Psoas muscle (tissue), 8 donors: Measurements from ENCODE around the gene STUB1. TPM values are rescaled to one million over a fixed set of nuclear protein-coding genes. Genes with fewer than 3 reads are reported as not detected.

Experiments used
- ATAC-seq, 4 donors: fragments of 200-7000 bp; cut with Tn5 transposase; one replicate each; pipeline ENCODE4 v1.9.1; 2020; ENCODE audit warnings: moderate library complexity in 3 of 4, mild to moderate bottlenecking in 2 of 4
- DNase-seq, 2 donors: peaks; one replicate each; pipeline ENCODE4 v3.0.0-alpha.2; 2020
- H3K27ac ChIP-seq: fragments of 200-600 bp; one replicate; pipeline ENCODE4 v1.8.0; 2022
- H3K27me3 ChIP-seq, 3 donors: fragments of 200-600 bp in 1 of 3; one replicate each; pipeline versions ENCODE4 v1.6.1 to v1.8.0; 2013 to 2022; ENCODE audit warnings: low read length in 2 of 3, mild to moderate bottlenecking in 2 of 3, moderate library complexity in 1 of 3; ENCODE audit not compliant: insufficient read depth in 3 of 3
- H3K36me3 ChIP-seq, 2 donors: fragments of 200-600 bp in 1 of 2; one replicate each; pipeline versions ENCODE4 v1.6.1 to v1.8.0; 2013 to 2022; ENCODE audit warnings: low read depth in 1 of 2, mild to moderate bottlenecking in 1 of 2, moderate library complexity in 1 of 2; ENCODE audit not compliant: insufficient read depth in 1 of 2
- H3K4me1 ChIP-seq: fragments of 200-600 bp; one replicate; pipeline ENCODE4 v1.8.0; 2022
- H3K4me3 ChIP-seq: fragments of 200-600 bp; one replicate; pipeline ENCODE4 v1.8.0; 2022; ENCODE audit warnings: mild to moderate bottlenecking
- H3K9me3 ChIP-seq: fragments of 200-600 bp; one replicate; pipeline ENCODE4 v1.8.0; 2022
- WGBS, 3 donors: extraction: QIAGEN DNeasy Blood & Tissue Kit; methylation state at CpG; one replicate each; pipeline versions ENCODE4 v1.1.6 to v1.1.7; 2013; 5-methylcytosine and 5-hydroxymethylcytosine counted together
- intact Hi-C, 2 donors: fragments of 100-400 bp; cut with DNase I; formaldehyde crosslinking; loops; one replicate each; pipeline versions ENCODE4 v1.11.0 to v1.14.2; 2022
- polyA plus RNA-seq, 3 donors: library from polyadenylated mRNA; stranded (reverse); fragments of 200-250 nt; gene quantifications; one replicate each; pipeline ENCODE4 v1.2.3, GENCODE V29; 2013
- total RNA-seq, 4 donors: library from RNA; stranded (reverse); fragmentation: NEBNext Ultra II Directional in 2 of 4; extraction: Animal tissue kit (Norgen Biotek cat#: 25700) in 2 of 4; gene quantifications; one replicate each; pipeline versions ENCODE4 v1.2.1 to v1.2.4, GENCODE V29; 2021 to 2023
- TF ChIP-seq, protein P1 (sequence below): fragments of 200-600 bp; IDR thresholded peaks from one replicate; pipeline ENCODE4 v1.8.0; 2022; ENCODE audit warnings: antibody characterized with exemption
- donor health status: healthy with polysubstance abuse.
- donor health status: DM: no; HTN: no; CAD: no; lungs with moderate emphysema.
- donor health status: Bipolar disorder and iron deficiency.
- donor health status: healthy.
- donor health status: DM: yes; HTN: yes; CAD: no.
- donor health status: DM: no; HTN: no; CAD: no.
- donor health status: DM: no; HTN: no; CAD: no.
- donor health status: DM: yes; HTN: yes; CAD: no.

The STUB1 gene
- total and polyA plus RNA-seq, 7 donors, result 108 to 150 (median 127) TPM

GRCh38 chr16:694863-695354 lies 14.7 kb downstream of the STUB1 start:
- Histone ChIP-seq H3K36me3 (no peaks in the 10 kb centered on the region), H3K4me1 (peaks cover 12% of the 10 kb centered on the region), H3K27ac (no peak overlapping the region), H3K4me3 (no peak overlapping the region), H3K9me3 (no peaks in the 10 kb centered on the region), H3K27me3 (peaks cover 0 to 79% (median 29%) of the 10 kb centered on the region in 3 donors)
- TF ChIP-seq, protein P1, sequence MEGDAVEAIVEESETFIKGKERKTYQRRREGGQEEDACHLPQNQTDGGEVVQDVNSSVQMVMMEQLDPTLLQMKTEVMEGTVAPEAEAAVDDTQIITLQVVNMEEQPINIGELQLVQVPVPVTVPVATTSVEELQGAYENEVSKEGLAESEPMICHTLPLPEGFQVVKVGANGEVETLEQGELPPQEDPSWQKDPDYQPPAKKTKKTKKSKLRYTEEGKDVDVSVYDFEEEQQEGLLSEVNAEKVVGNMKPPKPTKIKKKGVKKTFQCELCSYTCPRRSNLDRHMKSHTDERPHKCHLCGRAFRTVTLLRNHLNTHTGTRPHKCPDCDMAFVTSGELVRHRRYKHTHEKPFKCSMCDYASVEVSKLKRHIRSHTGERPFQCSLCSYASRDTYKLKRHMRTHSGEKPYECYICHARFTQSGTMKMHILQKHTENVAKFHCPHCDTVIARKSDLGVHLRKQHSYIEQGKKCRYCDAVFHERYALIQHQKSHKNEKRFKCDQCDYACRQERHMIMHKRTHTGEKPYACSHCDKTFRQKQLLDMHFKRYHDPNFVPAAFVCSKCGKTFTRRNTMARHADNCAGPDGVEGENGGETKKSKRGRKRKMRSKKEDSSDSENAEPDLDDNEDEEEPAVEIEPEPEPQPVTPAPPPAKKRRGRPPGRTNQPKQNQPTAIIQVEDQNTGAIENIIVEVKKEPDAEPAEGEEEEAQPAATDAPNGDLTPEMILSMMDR, result no peak
- intact Hi-C loops, result no loop called here
- ATAC-seq (no peak), DNase-seq (no peak)
- WGBS, 3 donors, result 2% methylated on average over 25 to 37 of the region's 37 CpGs

- intact Hi-C loops, result no loop called here
- peak; percentile 12 to 52 (median 30) for ATAC-seq
- 2 to 3% (median 3%) methylated on average over 58 to 71 of the region's 71 CpGs for WGBS, 3 donors
These were observed 15.3 kb downstream of the STUB1 start for GRCh38 chr16:695355-696089.

GRCh38 chr16:698911-699671 lies 18.9 kb downstream of the STUB1 start:
- DNase-seq, result no peak
- TF ChIP-seq, protein P1, result no peak
- H3K27ac ChIP-seq, result no peak overlapping the region
- peaks cover 0 to 95% (median 48%) of the 10 kb centered on the region in 3 donors for H3K27me3 ChIP-seq
- WGBS, 3 donors, result 66 to 70% (median 69%) methylated on average over 19 of the region's 19 CpGs
- ATAC-seq, result no peak
- no peak overlapping the region for H3K4me3 ChIP-seq
- H3K9me3 ChIP-seq, result no peaks in the 10 kb centered on the region
- intact Hi-C loops, result no loop called here
- H3K36me3 ChIP-seq, result no peaks in the 10 kb centered on the region
- peaks cover 7% of the 10 kb centered on the region for H3K4me1 ChIP-seq

More at GRCh38 chr16:695355-696089, 15.3 kb downstream of the STUB1 start:
- Histone ChIP-seq H3K9me3 (no peaks in the 10 kb centered on the region), H3K27ac (no peak overlapping the region), H3K27me3 (peaks cover 0 to 85% (median 33%) of the 10 kb centered on the region in 3 donors), H3K4me3 (peak overlapping the region; percentile 30), H3K4me1 (peaks cover 10% of the 10 kb centered on the region), H3K36me3 (no peaks in the 10 kb centered on the region)
- peak in 1 of 2 donors; percentile 42 for DNase-seq
- TF ChIP-seq, protein P1, result no peak

- H3K4me1 ChIP-seq, result peaks cover under 1% of the 10 kb centered on the region
- TF ChIP-seq, protein P1, result no peak
- H3K36me3 ChIP-seq, result no peaks in the 10 kb centered on the region
- H3K9me3 ChIP-seq, result no peaks in the 10 kb centered on the region
- ATAC-seq (peak; percentile 65 to 78 (median 72)), DNase-seq (no peak)
- no peak overlapping the region for H3K4me3 ChIP-seq
- H3K27me3 ChIP-seq, result peaks cover 0 to 95% (median 44%) of the 10 kb centered on the region in 3 donors
- WGBS, 3 donors, result 4 to 9% (median 5%) methylated on average over 40 to 76 of the region's 76 CpGs
- intact Hi-C loops, result no loop called here
- H3K27ac ChIP-seq, result no peak overlapping the region
These were observed 20.7 kb downstream of the STUB1 start for GRCh38 chr16:700684-701584.
